WTC11 (cell line): ENCODE results near the gene WDR64.

Source experiments
- ATF1 ChIP-seq: sonication (generic); formaldehyde crosslinking; IDR thresholded peaks from 2 replicates; pipeline ENCODE4 v1.8.1; 2023; ENCODE audit warnings: mild to moderate bottlenecking, moderate library complexity, missing genetic modification reagents
- FOXK1 ChIP-seq: sonication (generic); formaldehyde crosslinking; IDR thresholded peaks from 2 replicates; pipeline ENCODE4 v1.8.0; 2022; ENCODE audit warnings: mild to moderate bottlenecking, moderate library complexity, missing genetic modification reagents
- FOXP1 ChIP-seq: sonication (generic); formaldehyde crosslinking; IDR thresholded peaks from 2 replicates; pipeline ENCODE4 v1.8.0; 2022; ENCODE audit warnings: missing genetic modification reagents, mild to moderate bottlenecking, moderate library complexity, borderline replicate concordance
- NFYB ChIP-seq: sonication (generic); formaldehyde crosslinking; conservative IDR thresholded peaks from 2 replicates; pipeline ENCODE4 v1.8.0; 2022; ENCODE audit warnings: low read depth, missing genetic modification reagents
- SMAD3 ChIP-seq: sonication (generic); formaldehyde crosslinking; IDR thresholded peaks from 2 replicates; pipeline ENCODE4 v1.8.0; 2022; ENCODE audit warnings: missing genetic modification reagents, mild to moderate bottlenecking, borderline replicate concordance
- ZNF232 ChIP-seq: sonication (generic); formaldehyde crosslinking; IDR thresholded peaks from 2 replicates; pipeline ENCODE4 v1.8.0; 2022; ENCODE audit warnings: mild to moderate bottlenecking, missing genetic modification reagents
- ZNF416 ChIP-seq: fragments of 250-450 bp; sonication (Bioruptor Pico); IDR thresholded peaks from 2 replicates; pipeline ENCODE4 v1.9.0; 2021; ENCODE audit warnings: mild to moderate bottlenecking, inconsistent platforms
- TF ChIP-seq, protein P1 (sequence below): sonication (generic); formaldehyde crosslinking; IDR thresholded peaks from 2 replicates; pipeline ENCODE4 v1.8.1; 2023; ENCODE audit warnings: mild to moderate bottlenecking, missing genetic modification reagents, moderate library complexity
- TF ChIP-seq, protein P2 (sequence below): fragments of 200-600 bp; IDR thresholded peaks from 2 replicates; pipeline ENCODE4 v1.8.0; 2022; ENCODE audit warnings: antibody characterized with exemption
- TF ChIP-seq, protein P3 (sequence below): sonication (generic); formaldehyde crosslinking; IDR thresholded peaks from 2 replicates; pipeline ENCODE4 v1.8.0; 2023; ENCODE audit warnings: missing genetic modification reagents
- TF ChIP-seq, protein P4 (sequence below): fragments of 250-450 bp; sonication (Bioruptor Pico); conservative IDR thresholded peaks from 2 replicates; pipeline ENCODE4 v1.9.0; 2021; ENCODE audit warnings: mild to moderate bottlenecking
- TF ChIP-seq, protein P5 (sequence below): sonication (generic); formaldehyde crosslinking; IDR thresholded peaks from 2 replicates; pipeline ENCODE4 v1.8.0; 2022; ENCODE audit warnings: mild to moderate bottlenecking, missing genetic modification reagents
- TF ChIP-seq, protein P6 (sequence below): sonication (generic); formaldehyde crosslinking; IDR thresholded peaks from 2 replicates; pipeline ENCODE4 v1.8.1; 2023; ENCODE audit warnings: mild to moderate bottlenecking, missing genetic modification reagents

DNA sequence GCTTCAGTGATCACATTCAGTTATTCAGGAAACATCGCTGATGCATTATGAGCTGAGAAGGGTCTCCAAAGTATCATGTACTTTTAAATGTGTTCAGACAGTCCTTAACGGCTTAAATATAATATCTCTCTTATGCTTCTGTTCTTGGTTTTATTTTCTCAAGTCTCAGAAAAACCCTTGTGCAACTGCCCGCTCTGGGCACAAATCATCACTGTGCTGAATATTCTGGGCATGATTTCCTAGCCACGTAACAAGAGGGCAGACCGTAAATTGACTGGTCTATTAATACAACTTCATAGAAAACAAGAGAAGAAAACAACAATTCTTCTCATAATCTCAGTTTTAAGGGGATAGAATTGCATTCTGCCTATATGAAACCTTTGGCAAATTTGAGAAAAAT lies 99.4 kb downstream of the WDR64 start:
- TF ChIP-seq ATF1 (CRISPR knock-in tag) (no peak), ZNF416 (no peak), FOXP1 (CRISPR knock-in tag) (no peak), ZNF232 (no peak), NFYB (CRISPR knock-in tag) (no peak), FOXK1 (CRISPR knock-in tag) (no peak), SMAD3 (CRISPR knock-in tag) (no peak)
- TF ChIP-seq, protein P1, sequence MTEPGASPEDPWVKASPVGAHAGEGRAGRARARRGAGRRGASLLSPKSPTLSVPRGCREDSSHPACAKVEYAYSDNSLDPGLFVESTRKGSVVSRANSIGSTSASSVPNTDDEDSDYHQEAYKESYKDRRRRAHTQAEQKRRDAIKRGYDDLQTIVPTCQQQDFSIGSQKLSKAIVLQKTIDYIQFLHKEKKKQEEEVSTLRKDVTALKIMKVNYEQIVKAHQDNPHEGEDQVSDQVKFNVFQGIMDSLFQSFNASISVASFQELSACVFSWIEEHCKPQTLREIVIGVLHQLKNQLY (CRISPR knock-in tag): no peak
- TF ChIP-seq, protein P2, sequence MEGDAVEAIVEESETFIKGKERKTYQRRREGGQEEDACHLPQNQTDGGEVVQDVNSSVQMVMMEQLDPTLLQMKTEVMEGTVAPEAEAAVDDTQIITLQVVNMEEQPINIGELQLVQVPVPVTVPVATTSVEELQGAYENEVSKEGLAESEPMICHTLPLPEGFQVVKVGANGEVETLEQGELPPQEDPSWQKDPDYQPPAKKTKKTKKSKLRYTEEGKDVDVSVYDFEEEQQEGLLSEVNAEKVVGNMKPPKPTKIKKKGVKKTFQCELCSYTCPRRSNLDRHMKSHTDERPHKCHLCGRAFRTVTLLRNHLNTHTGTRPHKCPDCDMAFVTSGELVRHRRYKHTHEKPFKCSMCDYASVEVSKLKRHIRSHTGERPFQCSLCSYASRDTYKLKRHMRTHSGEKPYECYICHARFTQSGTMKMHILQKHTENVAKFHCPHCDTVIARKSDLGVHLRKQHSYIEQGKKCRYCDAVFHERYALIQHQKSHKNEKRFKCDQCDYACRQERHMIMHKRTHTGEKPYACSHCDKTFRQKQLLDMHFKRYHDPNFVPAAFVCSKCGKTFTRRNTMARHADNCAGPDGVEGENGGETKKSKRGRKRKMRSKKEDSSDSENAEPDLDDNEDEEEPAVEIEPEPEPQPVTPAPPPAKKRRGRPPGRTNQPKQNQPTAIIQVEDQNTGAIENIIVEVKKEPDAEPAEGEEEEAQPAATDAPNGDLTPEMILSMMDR: no peak
- TF ChIP-seq, protein P3, sequence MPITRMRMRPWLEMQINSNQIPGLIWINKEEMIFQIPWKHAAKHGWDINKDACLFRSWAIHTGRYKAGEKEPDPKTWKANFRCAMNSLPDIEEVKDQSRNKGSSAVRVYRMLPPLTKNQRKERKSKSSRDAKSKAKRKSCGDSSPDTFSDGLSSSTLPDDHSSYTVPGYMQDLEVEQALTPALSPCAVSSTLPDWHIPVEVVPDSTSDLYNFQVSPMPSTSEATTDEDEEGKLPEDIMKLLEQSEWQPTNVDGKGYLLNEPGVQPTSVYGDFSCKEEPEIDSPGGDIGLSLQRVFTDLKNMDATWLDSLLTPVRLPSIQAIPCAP (CRISPR knock-in tag): no peak
- TF ChIP-seq, protein P4, sequence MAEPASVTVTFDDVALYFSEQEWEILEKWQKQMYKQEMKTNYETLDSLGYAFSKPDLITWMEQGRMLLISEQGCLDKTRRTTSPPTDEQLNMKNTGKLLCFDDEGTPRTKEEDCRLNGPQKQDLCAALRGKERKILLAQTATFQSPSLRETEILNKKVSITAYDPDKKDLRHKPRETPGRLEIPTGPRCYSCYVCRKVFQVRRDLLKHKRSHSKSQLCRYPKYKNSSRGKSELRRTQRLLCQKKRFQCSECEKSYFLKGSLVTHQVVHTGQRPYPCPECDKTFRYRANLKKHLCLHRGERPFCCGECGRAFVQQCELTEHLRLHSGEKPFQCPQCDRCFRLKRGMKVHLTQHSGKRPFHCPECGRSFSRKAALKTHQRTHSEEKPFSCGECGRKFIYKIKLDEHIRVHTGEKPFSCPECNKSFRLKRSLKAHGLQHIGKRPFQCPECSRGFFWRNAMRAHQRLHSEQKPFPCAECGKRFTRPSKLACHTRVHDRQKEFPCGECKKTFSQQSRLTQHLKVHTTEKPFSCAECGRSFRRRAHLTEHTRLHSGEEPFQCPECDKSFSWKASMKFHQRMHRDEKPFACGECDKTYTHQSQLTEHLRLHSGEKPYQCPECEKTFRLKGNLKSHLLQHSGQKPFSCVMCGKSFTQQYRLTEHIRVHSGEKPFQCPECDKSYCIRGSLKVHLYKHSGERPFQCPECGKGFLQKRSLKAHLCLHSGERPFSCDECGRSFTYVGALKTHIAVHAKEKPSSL (CRISPR knock-in tag): no peak
- TF ChIP-seq, protein P5, sequence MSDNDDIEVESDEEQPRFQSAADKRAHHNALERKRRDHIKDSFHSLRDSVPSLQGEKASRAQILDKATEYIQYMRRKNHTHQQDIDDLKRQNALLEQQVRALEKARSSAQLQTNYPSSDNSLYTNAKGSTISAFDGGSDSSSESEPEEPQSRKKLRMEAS (CRISPR knock-in tag): no peak
- TF ChIP-seq, protein P6, sequence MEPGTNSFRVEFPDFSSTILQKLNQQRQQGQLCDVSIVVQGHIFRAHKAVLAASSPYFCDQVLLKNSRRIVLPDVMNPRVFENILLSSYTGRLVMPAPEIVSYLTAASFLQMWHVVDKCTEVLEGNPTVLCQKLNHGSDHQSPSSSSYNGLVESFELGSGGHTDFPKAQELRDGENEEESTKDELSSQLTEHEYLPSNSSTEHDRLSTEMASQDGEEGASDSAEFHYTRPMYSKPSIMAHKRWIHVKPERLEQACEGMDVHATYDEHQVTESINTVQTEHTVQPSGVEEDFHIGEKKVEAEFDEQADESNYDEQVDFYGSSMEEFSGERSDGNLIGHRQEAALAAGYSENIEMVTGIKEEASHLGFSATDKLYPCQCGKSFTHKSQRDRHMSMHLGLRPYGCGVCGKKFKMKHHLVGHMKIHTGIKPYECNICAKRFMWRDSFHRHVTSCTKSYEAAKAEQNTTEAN (CRISPR knock-in tag): no peak
